Measurements from ENCODE around the gene MEFV.

DNA sequence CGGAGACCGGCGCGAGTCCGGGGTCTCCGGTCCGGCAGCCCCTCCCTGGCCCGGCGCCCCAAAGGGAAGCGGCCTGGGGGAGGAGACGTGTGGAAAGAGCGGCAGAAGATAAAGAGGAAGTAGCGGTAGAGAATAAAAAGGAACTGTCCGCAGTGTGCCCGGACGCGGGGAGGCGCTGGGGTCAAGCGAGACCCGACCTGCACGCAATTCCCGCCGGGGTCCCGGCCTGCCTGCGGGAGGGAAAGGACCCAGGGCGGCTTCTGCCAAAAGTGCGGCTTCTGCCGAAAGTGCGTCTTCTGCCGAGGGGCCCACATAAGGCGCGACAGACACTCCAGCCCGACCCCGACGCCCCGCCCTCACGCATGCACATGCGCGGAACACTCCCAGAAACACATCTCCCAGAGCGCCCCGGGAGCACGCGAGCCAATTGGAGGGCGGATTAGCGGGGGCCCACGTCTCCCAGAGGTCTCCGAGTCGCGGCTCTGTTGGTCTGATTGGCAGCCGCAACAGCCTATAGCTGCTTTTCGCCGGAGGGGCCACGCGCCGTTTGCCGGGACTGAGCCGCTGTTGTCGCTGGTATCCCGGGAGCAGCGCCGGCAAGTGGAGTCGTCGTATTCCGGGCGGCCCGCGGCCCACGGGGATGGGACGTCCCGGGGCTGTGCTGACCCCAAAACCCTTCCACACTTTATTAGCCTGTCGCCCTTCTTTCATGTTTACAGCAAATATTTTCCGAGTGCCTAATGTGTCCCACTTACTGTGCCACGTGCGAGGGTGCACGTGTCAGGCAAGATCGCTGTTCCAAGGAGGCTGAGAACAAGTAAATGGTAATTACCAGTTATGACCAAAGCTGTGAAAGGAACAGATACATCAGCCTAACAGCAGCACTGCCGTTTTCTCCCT, 8.0 kb upstream of the MEFV start:
- TF ChIP-seq, protein P1, sequence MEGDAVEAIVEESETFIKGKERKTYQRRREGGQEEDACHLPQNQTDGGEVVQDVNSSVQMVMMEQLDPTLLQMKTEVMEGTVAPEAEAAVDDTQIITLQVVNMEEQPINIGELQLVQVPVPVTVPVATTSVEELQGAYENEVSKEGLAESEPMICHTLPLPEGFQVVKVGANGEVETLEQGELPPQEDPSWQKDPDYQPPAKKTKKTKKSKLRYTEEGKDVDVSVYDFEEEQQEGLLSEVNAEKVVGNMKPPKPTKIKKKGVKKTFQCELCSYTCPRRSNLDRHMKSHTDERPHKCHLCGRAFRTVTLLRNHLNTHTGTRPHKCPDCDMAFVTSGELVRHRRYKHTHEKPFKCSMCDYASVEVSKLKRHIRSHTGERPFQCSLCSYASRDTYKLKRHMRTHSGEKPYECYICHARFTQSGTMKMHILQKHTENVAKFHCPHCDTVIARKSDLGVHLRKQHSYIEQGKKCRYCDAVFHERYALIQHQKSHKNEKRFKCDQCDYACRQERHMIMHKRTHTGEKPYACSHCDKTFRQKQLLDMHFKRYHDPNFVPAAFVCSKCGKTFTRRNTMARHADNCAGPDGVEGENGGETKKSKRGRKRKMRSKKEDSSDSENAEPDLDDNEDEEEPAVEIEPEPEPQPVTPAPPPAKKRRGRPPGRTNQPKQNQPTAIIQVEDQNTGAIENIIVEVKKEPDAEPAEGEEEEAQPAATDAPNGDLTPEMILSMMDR (IDR thresholded peaks at IDR 0.05), result peak; percentile 12 to 41 (median 31)
- TF ChIP-seq POLR2A (IDR thresholded peaks at IDR 0.05), result peak; percentile 87 to 89
